Stimulated activated CD8-positive, alpha-beta memory T cell treated with anti-CD3 and anti-CD28 coated beads, Interleukin-15, amount 100 ng/mL, for 24 hours (primary cell): ENCODE measurements around the gene HYDIN.
A peak's percentile ranks its signal among the peaks of the same experiment; 100 is the strongest.

ENCODE experiments used
- DNase-seq: peaks from one replicate; pipeline ENCODE4 v3.0.0-alpha.2; 2020; ENCODE audit warnings: low read depth

HYDIN gene

DNA sequence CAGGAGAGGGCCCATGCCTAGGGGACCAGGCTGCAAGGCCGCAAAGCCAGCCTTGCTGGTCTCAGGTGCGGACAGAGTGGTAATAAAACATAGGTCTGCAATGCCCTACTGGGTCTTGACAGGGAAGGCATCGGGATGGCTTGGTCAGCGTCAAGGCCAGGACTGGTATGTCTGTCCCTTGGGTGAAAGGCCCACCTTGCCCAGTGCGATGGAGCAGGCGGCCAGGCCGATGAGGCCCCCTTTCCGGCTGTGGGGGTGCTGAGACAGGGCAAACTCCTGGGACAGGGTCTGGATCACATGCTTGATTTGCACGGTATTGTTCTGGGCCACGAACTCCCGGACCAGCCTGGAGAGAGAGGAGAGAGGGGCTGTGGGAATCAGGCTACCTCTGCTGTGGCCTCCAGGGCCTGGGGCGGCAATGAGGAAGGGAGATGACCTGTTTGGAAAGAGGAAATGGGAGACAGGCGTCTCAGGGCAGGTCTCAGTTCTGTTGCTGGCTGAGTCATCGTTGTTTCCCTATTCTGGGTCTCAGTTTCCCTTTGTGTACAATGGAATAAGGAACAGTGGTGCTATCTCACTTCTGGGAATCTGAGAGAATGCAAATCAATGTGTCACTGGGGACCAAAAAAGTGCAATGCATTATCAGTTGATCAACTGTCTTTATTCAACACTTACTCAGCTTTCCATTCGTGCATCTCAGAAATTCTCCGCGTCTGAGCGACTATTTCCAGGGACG lies 444.3 kb downstream of the HYDIN start:
- no peak for DNase-seq

GRCh38 chr16:70784692-70785555 lies 445.6 kb downstream of the HYDIN start:
- no peak for DNase-seq

- no peak for DNase-seq
Measured at GRCh38 chr16:70782237-70782636, 448.3 kb downstream of the HYDIN start.

- DNase-seq, result no peak
Measured at GRCh38 chr16:70781800-70782199, 448.7 kb downstream of the HYDIN start.

DNA sequence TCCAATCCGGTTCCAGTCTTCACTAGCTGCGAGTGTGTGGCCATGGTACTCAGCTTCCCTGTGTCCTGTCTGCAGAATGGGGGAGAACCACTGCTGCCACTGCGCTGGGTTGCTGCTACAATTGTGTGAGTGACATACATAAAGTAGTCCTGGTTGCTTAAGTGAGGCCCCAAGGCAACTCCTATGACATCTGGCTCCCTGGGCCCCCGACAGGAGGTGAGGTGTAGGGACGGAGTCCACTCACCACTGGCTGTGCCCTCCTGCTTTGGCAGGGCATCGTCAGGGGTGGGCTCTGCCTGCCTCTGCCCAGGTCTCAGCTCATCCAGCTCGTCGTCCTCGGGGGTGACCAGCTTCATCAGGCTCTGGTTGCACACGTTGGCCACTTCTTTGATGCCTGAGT lies 450.0 kb downstream of the HYDIN start:
- DNase-seq, result no peak

DNA sequence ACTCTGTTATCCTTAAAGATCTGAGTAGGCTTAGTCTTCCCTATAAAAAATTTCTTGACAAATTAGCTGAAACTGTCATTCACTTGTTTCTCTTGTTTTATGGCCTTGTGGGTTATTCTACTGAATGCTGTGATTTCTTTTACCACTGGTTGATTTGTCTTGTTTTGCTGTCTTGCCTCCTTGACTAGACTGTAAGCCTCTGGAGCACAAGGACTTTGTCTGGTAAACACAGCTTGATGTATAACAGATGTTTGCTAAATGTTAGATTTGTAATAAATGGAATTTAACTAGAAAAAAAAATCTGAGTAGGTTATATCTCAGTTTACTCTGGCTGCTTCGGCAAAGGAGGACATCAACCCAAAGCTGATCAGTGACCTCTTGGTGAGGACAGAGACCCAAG lies 451.2 kb downstream of the HYDIN start:
- no peak for DNase-seq

DNA sequence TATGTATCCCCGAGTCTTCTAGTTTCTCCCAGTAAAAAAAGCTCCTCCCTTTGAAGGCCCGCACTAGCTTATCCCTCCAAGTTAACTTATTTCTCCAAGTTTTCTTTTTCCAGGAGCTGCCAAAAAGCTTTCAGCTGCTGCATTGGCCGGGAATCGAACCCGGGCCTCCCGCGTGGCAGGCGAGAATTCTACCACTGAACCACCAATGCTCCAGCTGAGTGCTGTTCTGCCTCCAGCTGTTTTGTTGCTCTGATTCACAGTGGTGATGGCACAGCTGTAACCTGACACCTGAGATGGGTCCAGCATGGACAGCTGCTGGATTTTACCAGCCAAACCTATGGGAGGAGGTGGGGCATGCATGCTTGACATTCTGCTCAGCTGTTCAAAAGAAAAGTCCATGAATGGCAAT lies 451.6 kb downstream of the HYDIN start:
- no peak for DNase-seq

DNA sequence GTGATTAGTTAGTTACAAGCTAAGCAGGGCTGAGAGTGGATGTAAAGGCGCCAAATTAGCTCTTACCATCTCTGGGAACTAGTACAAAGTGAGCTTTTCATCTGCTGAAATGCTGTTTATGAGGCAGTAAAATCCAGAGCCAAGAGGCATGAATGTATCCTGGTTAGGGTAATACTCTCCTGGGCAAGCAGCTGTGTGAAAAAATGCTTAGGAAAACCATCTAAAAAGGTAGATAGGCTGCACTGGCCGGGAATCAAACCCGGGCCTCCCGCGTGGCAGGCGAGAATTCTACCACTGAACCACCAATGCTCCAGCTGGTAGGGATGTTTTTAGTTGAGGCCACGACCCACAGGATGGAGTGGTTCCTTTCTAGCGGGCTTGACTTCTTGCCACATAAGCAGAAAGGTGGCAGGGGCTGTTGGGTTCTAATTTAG lies 452.5 kb downstream of the HYDIN start:
- DNase-seq, result no peak

- DNase-seq, result no peak
Measured at GRCh38 chr16:70777496-70777895, 453.0 kb downstream of the HYDIN start.

GRCh38 chr16:70775399-70775798 lies 455.1 kb downstream of the HYDIN start:
- DNase-seq, result no peak

GRCh38 chr16:70774261-70774660 lies 456.3 kb downstream of the HYDIN start:
- DNase-seq, result no peak

GRCh38 chr16:70772493-70772892 lies 458.0 kb downstream of the HYDIN start:
- DNase-seq, result no peak

DNA sequence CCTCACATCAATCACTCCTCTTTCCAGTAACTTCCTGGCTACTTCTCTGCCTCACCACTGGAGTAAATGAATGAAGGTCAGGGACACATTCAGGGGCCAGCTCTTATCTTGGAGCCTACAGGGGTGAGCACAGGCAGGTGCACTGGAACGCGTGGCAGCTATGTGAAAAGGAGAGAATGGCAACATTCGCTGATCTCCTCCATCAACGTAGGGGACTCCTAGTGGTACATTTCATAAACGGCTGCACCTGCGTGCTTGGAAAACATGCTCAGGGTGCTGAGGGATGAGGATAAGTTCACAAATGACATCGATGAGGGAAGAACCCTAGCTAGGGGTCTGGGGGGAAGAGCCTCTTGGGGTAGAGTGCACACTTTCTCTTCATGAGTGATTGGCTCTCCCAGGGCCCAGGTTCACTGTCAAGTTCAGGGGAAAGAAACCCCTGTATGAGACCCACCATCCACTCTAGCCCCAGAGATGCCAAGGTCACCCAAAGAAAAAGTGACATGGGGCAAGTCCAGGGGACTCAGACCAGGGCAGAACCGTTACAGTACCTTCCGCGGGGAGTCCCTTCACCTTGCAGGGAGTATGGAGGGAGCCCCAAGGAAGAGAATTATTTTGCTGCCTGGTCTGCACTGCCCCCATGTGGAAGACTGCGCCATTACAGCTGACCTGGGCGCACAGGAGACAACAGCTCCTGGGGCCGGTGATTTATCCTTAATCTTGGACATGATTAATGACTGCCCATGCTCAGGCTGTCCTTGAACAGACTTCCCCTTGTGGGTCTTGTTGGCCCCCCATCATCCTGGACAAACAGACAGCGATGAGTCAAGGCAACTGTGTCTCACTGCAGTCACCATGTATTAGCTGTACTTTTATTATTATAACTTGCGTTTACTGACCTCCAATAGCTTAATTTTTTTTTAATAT lies 459.6 kb downstream of the HYDIN start:
- peak; percentile 50 for DNase-seq

DNA sequence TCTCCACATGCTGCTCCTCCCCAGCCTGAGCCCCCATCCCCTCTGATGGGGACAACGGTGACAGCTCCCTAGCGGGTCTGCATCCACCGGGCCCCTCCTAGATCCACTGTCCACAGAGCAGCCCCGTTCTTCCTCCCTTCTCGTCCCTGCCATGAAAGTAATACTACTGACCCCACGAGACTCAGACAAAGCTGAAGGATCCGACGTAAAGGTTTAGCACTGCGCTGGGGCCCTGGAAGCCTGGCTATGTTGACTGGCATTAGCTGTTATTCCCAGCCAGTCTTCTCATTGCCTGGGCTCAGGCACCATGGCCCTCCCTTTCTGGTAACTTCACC lies 460.3 kb downstream of the HYDIN start:
- DNase-seq, result no peak

- no peak for DNase-seq
Measured at GRCh38 chr16:70769761-70770160, 460.8 kb downstream of the HYDIN start.

- DNase-seq, result no peak
Measured at GRCh38 chr16:70769131-70769530, 461.4 kb downstream of the HYDIN start.

DNA sequence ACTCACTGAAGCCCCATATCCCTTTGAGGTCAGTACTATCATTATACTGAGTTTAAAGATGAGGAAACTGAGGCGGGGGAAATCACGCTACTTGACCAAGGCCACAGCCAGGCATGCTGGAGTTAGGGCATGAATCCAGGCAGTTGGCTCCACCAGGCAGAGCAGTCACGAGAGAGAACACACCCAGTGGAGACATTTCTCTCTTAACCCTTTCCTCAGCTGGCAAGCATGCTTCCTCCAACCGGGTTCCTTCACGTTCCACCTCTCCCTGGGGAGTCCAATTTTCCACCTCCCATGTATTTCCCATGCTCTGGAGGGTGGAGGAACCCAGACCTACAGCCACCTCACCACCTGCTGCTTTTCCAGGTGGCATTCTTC lies 462.3 kb downstream of the HYDIN start:
- no peak for DNase-seq

- DNase-seq, result no peak
Measured at GRCh38 chr16:70767377-70768202, 462.9 kb downstream of the HYDIN start.

GRCh38 chr16:70766658-70767057 lies 463.9 kb downstream of the HYDIN start:
- no peak for DNase-seq

GRCh38 chr16:70766176-70766575 lies 464.3 kb downstream of the HYDIN start:
- no peak for DNase-seq

DNA sequence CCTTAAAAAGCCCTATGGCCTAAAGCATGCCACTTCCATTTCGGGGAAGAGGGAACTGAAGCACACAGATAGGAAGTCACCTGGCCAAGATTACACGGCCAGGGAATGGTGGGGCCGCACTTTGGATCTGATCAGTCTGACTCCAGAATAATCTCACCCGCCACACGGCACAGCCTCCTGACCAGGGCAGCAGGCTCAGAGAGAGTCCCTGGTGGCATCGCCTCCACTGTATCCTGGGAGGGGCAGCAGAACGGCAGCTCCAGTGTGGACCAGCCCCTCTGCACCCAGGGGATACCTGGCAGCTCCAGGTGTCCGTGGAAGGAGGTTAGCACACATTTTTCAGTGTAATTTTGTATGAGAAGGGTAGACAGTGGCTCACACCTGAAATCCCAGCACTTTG lies 465.0 kb downstream of the HYDIN start:
- DNase-seq, result no peak

- no peak for DNase-seq
Measured at GRCh38 chr16:70764632-70765031, 465.9 kb downstream of the HYDIN start.
